Progenitor cell of endocrine pancreas (in vitro differentiated cells): ENCODE results near the gene TTC23. TPM values are rescaled to one million over a fixed set of nuclear protein-coding genes. Genes with fewer than 3 reads are reported as not detected.

Experiments used
- DNase-seq: peaks from one replicate; pipeline ENCODE4 v3.0.0; 2021; ENCODE audit warnings: low spot score; ENCODE audit not compliant: unreplicated experiment
- H3K27ac Mint-ChIP-seq: 2 replicates; pipeline ENCODE4 v1.8.0; 2021; ENCODE audit warnings: mild to moderate bottlenecking, moderate library complexity, mixed read lengths
- H3K27me3 Mint-ChIP-seq: 2 replicates; pipeline ENCODE4 v1.8.0; 2021; ENCODE audit warnings: mixed read lengths
- H3K36me3 Mint-ChIP-seq: 2 replicates; pipeline ENCODE4 v1.8.0; 2022; ENCODE audit warnings: mixed read lengths; ENCODE audit not compliant: insufficient read depth
- H3K4me1 Mint-ChIP-seq: 2 replicates; pipeline ENCODE4 v1.8.0; 2021; ENCODE audit warnings: low read depth, mixed read lengths
- H3K4me3 Mint-ChIP-seq: 2 replicates; pipeline ENCODE4 v1.8.0; 2021; ENCODE audit warnings: low read depth, mild to moderate bottlenecking, moderate library complexity, mixed read lengths
- H3K9me3 Mint-ChIP-seq: 2 replicates; pipeline ENCODE4 v1.8.0; 2021; ENCODE audit warnings: low read depth, mixed read lengths
- CTCF ChIP-seq: fragments of 200-600 bp; sonication (generic); IDR thresholded peaks from one replicate; pipeline ENCODE4 v1.5.0; 2021; ENCODE audit warnings: antibody characterized with exemption, mild to moderate bottlenecking; ENCODE audit not compliant: unreplicated experiment
- total RNA-seq: library from RNA; stranded (reverse); gene quantifications from 2 replicates; pipeline ENCODE4 v1.2.1, GENCODE V29; 2021

TTC23 gene
- total RNA-seq, 1 donor from 2014 or later, result 28.4 TPM

DNA sequence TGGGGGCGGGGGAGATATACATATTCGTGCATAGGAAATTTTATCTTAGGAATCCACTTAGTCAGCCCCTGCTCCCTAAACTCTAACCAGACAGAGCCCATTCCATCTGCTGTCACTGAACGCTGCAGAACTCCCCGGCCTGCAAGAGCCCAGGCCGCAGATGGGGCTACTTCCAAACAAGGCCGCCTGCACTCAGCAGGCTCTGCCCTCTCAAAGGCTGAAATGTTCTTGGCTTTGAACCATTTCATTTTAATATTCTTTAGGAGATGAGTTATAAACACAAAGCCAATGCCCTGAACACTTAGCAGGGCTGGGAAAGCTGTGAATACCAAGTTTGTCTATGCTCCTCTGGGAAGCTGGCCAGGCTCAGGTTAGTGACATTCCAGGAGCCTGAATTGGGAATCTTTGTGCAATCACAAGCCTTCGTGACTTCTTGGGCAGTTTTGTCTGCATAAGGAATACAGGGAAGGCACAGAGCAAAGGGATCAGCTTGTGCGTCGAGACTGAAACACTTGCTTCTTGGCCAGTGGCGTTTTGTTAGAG lies 79.5 kb downstream of the TTC23 start:
- H3K4me3 Mint-ChIP-seq, result no peak overlapping the region
- H3K36me3 Mint-ChIP-seq, result peaks cover 14% of the 10 kb centered on the region
- H3K27ac Mint-ChIP-seq, result no peak overlapping the region
- no peak for DNase-seq
- no peaks in the 10 kb centered on the region for H3K4me1 Mint-ChIP-seq
- no peaks in the 10 kb centered on the region for H3K9me3 Mint-ChIP-seq
- H3K27me3 Mint-ChIP-seq, result no peaks in the 10 kb centered on the region
- no peak for TF ChIP-seq CTCF

GRCh38 chr15:99168601-99169580 lies 80.5 kb downstream of the TTC23 start:
- no peak for TF ChIP-seq CTCF
- H3K4me1 Mint-ChIP-seq, result no peaks in the 10 kb centered on the region
- no peak overlapping the region for H3K4me3 Mint-ChIP-seq
- no peaks in the 10 kb centered on the region for H3K27me3 Mint-ChIP-seq
- peaks cover 9% of the 10 kb centered on the region for H3K36me3 Mint-ChIP-seq
- H3K27ac Mint-ChIP-seq, result no peak overlapping the region
- H3K9me3 Mint-ChIP-seq, result no peaks in the 10 kb centered on the region
- no peak for DNase-seq

DNA sequence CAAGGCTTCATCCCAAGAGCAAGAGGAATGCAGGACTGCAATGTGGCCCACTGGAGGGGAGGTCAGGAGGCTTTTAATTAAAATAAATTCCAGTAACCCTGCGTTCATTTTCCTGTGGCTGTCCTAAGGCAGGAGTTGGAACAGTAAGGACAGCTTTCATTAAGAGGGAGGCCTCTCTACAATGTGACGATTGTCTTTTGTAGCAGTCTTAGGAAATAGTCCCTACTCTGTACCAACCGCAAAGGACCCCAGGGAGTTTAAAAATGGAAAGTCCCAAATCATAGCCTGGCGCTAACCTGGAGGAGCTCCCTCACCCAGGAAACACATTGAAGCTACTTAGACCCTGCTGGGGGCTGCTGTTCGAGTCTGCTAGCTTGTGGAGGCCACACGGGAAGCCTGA lies 81.7 kb downstream of the TTC23 start:
- no peak overlapping the region for H3K4me3 Mint-ChIP-seq
- no peaks in the 10 kb centered on the region for H3K27me3 Mint-ChIP-seq
- H3K27ac Mint-ChIP-seq, result no peak overlapping the region
- H3K36me3 Mint-ChIP-seq, result peaks cover 10% of the 10 kb centered on the region
- no peaks in the 10 kb centered on the region for H3K4me1 Mint-ChIP-seq
- no peak for TF ChIP-seq CTCF
- DNase-seq, result no peak
- no peaks in the 10 kb centered on the region for H3K9me3 Mint-ChIP-seq

- peak overlapping the region; percentile 49 for H3K27ac Mint-ChIP-seq
- no peaks in the 10 kb centered on the region for H3K27me3 Mint-ChIP-seq
- no peak overlapping the region for H3K4me3 Mint-ChIP-seq
- H3K36me3 Mint-ChIP-seq, result peaks cover 10% of the 10 kb centered on the region
- H3K9me3 Mint-ChIP-seq, result no peaks in the 10 kb centered on the region
- TF ChIP-seq CTCF, result no peak
- no peaks in the 10 kb centered on the region for H3K4me1 Mint-ChIP-seq
- no peak for DNase-seq
Measured at GRCh38 chr15:99167201-99167600, 82.2 kb downstream of the TTC23 start.

GRCh38 chr15:99165956-99166689 lies 83.3 kb downstream of the TTC23 start:
- Mint-ChIP-seq H3K4me3 (no peak overlapping the region), H3K36me3 (peaks cover 10% of the 10 kb centered on the region), H3K27me3 (no peaks in the 10 kb centered on the region), H3K9me3 (no peaks in the 10 kb centered on the region), H3K4me1 (no peaks in the 10 kb centered on the region), H3K27ac (no peak overlapping the region)
- TF ChIP-seq CTCF, result no peak
- DNase-seq, result no peak
